ENCODE data around the gene ZFAND3.

Gene ZFAND3

DNA sequence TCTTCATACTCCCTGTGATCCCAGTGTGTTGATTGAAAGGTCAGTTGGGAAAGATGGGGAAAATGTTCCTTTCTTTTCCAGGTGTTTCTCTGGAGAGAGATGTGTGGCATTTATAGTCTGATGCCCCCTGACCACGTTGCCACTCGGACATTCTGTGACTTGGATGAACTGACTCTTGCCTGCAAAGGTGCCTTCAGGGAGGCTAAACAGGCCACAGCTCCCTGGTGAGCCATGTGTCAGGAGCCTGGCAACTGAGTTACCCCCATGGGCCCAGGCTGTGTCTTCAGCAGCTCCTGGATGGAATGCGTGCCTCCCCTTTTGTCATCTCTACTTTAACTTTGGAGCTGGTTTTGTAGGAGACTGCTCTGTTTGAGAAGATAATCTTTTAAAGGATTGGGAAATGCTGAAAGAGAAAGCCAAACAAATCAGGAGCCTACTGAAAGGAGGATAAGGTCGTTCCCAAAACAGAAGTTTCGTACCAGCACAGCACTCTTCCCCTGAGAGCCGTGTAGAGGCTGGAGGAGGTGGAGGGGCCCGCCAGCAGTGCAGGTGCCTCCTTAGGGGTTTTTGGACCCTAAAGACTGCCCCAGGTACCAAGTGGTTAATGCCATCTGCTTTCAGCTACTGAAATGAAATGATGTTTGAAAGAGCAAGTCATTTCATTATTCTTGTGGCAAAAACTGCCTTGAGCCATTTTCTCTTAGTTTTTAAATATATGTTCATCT, 322.8 kb downstream of the ZFAND3 start:
- no peak for DNase-seq

DNA sequence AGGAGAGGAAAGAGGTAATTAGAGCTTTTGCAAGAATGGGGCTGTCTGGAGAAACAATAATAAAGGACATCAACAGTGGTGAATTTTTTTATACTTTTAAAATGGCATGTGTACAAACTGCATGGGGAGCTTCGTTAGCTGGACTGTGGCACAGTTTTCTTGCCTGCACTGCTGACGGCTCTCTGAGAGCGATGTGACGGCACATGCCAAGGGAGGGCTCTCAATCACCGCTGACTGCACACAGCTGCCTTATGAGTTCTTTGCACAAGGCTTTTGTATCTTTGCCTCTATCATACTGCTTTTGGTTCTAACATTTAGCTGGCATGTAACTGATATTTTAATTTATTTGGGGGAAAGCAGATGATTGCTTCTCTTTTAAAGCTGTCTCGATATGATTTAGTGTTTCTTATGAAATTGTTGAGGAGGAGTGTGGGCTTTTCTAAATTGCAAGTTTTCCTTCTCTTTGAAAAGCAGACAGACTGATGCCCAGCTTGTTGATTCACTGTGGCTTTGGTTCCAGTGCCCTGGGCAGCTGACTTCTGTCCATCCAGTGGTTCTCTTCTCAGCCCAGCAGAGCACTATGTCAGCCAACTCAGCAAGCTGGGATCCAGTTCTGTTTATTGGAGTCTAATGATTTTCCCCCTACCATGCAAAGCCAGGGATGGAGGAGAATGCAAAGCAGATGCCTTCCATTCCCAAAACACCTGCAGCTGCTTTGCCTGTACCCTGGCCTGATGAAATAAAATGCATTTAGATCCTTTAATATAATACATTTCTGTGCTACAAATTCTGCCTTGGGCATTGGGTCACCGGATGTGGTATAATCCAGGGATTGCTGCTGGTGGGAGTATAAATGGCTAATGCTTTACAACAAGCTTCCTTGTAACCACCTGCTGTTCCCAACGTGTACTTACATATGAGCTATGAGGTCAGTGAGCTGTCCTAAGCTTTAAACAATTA, 323.9 kb downstream of the ZFAND3 start:
- no peak for DNase-seq

DNA sequence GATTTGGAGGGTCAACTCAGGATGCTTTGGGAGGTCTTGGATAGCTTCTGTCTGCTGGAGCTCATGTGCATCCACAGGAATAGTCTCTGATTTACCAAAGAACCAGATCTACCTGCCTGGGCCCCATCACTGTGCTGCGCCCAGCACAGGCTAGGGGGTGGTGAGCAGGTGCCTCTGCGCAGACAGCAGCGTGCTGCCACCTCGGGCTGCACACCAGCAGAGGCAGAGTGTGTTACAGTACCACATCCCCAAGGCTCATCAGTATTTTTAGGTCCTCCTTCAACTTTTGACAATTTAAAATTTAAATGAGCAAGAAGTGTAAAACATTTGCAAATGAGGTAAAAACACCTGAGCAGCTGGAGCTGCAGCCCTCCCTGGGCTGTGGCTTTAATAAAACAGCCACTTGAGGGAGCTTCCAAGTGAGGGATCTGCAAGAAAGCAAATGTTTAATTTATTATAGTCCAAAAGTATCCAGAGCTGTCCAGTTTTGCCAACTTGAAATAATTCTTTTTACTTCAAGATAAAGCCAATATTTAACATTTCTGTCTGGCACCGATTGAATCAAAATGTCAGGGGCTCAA, 324.9 kb downstream of the ZFAND3 start:
- DNase-seq: no peak

DNA sequence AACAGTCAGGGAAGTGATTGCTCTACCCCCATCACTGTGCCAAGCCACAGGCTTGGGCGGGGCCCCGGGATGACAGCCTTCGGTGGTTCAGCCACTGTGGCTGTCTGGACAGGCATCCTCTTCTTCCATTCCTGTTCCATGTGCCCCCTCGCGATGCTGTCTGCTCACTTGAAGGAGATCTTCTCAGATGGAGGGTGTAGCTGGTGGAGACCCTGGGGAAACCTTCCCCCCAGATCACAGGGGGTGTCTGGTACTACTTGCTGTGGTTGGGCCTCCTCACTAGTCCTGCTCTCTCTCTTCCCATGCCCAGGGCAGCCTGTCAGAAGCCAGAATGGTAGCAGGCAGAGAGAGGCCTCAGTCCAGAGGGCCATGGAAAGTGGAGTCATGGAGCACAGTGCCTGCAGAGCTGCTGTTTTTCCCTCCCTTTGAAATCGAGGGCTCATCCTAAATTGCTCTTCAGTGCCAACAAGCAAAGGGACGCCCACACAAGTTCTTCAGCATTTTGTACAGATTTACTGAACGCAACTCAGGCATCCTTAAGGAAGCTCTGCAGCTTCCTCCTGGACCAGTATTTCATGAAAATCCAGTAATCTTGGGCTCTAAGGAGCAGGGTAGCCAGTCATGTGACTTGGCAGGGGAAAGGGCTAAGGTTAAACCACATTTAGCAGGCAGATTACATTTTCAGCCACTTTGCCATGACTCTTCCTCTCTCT, 326.6 kb downstream of the ZFAND3 start:
- DNase-seq: peak; percentile 4

DNA sequence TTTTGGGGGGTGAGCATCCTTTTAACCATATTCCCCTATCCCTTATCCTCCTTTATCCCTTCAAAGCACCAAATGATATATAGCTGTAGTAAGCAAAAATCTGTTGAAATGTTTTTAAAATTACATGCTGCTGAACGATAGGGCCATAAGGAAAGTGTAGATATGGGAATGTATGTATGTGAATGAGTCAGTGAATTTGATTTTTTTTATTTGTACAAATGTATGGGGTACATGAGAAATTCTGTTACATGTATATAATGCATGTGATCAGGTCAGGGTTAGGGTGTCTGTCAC, 327.2 kb downstream of the ZFAND3 start:
- DNase-seq: no peak

DNA sequence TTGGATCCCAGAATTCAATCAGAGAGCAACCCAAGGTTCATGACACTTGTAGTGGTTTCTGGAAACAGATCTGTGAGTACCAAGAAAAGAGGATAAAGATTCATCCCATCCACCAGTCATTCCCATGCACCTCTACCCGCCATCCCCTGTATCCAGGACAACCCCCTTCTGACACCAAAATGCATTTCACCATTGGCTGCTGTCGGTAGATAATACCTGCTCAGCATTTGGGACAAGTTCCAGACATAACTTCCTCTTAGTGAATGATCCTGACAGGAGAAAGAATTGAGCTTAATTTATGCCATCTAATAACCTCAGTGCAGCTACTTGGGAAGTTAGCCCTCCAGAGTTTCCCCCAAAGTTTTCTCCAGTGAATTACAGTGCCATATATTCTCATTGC, 329.1 kb downstream of the ZFAND3 start:
- DNase-seq: no peak

DNA sequence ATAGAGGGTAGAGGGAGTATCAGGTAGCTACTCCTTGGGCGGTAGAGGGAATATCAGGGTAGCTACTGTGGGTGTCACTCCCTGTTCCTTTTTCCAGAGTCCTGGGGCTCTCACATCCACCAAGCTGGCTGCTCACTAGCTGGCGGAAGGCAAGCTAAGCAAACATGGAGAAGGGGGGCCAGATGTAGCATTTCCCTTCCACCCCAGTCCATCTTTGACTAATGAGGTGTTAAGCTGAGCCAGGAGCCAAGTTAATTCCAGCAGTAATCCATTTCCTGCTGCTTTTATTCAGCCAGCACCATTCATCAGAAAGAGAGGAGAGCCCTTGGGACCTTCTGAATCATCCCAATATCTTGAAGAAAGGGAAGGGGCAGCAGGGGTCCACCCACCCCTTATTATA, 330.0 kb downstream of the ZFAND3 start:
- no peak for DNase-seq

DNA sequence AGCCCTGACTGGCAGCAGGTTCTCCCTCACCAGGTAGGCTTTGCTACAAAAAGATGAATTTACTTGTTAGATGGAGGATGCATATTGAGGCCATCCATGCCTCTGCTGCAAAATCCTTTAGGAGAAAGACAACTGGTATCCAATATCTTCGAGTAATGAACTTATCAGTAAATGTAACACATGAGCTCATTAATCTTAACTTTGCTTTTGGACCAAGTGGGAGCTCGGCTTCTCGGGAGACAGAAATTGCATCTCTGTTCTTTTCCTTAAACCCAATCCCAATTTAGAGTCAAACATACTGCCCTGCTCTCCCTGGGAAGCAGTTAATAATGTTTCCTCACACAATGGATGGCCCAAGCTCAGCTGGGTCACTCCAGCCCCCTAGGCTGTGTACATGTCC, 330.5 kb downstream of the ZFAND3 start:
- no peak for DNase-seq

DNA sequence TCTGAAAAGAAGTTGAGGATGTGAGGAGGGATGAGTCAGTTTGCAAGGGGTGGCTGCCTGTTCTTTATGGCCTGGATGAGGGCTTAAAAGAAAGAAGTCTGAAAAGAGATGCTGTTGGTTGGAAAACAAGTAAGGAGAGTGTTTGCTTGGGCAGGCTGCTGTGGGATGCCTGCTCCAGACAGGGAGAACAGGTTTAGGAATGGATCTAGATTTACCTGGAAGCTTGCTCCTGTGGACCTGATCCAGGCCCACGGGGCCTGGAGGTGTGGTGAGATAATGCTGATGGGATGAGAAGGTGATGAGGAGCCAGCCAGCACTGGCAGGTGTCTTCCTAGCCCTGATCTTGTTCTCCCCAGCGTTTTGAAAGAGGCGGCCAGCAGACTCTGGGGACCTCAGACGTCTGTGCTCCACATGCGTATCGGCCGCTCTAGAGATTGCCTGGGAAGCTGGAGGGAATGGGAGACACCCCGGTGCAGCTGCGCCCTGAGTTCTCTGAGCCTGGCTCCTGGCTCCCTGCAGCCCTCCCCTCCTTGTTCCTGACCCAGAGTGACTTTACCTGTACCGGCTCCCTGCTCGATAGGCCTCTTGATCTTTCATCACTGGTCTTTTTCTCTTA, 331.3 kb downstream of the ZFAND3 start:
- no peak for DNase-seq

DNA sequence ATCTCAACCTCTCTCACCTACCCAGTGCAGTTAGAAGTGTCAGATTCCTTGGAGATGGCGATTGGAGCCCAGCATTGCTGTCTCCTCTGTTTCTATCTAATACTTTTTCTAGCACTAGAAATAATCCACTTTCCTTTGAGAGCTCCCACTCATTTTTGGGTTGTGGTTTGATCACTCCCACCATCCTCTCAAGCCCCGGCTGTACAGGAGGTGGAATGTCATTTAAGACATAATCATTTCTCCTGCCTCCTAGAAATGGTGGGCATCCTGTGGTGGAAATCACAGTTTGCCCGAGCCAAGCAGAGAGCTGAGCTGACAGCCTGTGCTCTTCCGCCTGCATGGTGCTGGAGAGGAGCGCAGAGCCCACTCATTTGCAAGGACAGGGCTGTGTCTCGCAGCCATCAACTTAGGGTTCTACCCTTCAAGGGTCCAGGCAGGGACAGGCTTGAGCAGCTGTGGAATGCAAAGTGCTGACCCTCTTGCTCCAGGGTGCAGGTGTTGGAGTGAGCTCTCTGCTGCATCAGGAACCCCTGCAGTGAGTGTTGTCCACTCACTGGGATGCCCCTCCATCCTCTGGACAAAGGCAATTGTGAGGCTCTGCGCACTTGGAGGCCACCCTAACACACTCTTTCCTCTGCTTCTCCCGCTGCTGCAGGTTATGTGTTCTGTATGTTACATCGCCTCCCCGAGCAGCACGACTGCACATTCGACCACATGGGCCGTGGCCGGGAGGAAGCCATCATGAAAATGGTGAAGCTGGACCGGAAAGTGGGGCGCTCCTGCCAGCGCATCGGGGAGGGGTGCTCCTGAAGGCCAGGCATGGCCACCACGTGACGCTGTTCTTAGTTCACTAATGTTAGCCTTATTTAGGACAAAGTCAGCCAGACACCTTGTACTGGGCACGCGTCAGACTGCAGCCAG, 332.3 kb downstream of the ZFAND3 start:
- no peak for DNase-seq

DNA sequence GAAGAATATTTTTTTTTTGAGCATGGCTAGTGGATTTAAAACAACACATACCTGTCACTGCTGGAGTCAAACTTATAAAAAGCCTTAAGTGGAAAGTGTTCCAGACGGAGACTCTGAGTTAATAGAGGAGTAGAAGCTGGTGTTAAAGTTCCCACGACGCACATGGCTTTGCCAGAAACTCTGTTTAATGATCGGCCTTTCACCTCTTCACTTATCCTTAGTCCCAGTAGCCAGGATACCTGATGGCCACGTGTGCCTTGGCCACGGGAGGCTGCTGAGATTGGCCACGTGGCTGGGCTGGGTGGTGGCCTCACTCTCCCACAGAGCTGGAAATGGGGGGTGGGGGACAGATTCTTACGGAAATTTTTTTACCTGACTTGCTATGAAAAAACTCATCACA, 333.1 kb downstream of the ZFAND3 start:
- DNase-seq: no peak

DNA sequence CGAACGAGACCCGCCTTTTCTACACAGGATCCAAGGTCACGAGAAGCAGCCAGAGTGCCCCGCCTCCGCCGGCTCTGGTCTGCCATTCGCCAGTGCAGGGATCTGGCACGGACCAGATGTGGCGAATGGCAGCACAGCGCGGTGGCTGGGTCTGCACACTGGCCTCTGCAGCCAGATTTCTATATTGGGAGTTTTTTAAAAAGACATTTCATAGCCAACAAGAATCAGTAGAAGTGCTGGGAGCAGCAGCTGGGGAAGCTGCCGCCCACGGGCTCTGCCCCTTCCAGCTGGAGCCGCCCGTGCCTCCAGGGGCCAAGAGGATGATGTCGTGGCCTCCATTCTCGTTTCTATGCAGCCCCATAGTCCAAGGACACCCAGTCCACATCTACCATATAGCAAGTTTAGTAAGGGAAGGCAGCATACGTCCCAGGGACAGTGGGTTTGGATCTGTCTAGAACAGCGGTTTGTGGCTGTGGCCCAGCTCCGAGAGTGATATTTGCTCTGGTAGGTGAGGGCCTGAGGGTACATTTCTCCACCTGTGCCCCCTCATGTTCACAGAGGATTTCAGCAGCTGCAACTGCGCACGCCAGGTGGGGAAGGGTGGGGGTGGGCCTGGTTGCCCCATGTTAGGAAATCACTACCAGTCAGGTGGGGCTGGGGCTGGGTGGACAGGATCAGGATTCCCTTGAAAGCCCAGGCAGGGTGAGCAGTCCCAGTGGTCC, 333.7 kb downstream of the ZFAND3 start:
- no peak for DNase-seq

DNA sequence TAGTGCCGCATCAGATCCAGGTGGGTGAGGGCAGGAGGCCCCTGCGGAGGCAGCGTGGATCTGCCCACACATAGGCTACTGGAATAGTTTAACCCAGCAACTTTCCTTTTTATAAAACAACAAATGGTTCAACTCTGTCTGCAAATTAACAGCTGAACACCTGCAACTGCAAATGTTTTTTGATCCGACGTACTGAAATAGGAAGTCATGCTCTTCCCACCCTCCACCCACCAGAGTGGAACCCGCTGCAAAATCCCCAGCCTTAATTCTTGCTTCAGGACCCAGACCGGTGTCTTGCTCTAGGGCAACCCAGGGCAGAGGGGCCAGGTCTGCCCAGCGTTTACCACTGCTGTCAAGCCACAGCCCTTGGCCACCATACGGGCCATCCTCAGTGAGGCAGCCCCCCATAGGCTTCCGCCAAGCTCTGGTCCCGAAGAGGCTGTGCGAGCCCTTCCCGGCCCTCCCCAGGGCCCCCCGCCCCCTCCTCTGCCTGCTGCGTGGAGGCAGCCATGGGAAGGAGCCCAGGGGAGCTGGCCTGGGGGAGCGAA, 334.3 kb downstream of the ZFAND3 start:
- DNase-seq: no peak

DNA sequence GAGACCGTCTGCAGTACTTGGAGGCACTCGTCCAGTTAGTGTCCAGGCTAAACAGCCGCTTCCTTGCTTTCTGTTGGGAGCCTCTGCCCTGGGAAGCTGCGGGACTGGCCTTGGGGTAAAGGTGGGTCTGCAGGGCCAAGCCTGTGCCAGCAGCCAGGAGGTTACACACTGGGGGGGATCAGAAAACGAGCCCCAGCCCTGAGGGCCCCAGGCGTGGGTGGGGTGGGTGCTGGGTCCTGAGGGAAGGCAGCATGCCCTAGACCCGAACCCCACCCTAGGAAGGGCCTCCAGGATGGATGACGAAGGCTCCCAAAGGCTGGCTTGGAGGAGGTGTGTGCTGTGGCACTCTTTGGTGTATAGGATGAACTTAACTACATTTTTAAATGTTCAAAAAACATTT, 335.2 kb downstream of the ZFAND3 start:
- DNase-seq: no peak

DNA sequence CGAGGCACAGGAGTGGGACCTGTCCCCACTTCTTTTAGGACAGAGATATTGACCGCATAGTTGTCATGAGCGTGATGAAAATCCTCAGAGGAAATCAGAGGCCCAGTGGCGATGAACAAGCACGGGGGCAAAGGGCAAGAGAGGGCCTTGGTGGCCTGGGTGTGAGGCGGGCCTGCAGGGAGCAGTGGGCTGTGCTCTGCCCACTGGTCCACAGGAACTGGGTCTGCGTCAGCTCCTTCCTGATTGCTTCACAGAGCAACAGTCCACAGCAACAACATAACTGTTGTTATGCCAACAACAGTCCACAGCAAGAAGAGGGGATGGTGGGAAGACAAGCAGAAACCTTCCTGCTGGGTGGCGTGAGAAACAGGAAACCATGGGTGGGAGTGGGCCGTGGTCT, 335.6 kb downstream of the ZFAND3 start:
- no peak for DNase-seq

DNA sequence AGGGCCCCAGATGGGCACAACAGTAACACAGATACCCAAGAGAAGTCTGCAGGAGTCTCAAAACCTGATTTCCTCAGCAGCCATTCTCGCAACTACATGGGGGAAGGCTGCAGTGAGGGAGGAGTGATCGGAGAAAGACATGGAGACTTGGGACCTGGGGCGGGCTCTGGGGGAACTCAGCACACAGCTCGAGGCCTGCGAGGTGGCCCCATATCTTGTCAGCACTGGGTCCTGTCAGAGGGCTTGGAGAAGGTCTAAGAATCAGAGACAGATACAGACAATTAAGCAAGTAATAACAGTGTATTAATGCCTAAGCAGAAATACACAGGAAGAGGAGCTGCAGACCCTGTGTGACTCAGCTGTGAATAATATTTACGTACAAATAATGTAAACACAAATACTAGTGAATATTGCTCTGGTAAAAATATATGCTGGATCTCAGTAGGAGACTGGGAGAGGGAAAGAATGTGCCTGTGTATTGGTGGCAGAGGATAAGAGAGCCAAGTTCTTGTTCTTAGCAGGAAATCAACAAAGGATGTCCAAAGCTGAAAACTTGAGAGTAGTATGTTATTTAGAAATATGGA, 336.2 kb downstream of the ZFAND3 start:
- no peak for DNase-seq

DNA sequence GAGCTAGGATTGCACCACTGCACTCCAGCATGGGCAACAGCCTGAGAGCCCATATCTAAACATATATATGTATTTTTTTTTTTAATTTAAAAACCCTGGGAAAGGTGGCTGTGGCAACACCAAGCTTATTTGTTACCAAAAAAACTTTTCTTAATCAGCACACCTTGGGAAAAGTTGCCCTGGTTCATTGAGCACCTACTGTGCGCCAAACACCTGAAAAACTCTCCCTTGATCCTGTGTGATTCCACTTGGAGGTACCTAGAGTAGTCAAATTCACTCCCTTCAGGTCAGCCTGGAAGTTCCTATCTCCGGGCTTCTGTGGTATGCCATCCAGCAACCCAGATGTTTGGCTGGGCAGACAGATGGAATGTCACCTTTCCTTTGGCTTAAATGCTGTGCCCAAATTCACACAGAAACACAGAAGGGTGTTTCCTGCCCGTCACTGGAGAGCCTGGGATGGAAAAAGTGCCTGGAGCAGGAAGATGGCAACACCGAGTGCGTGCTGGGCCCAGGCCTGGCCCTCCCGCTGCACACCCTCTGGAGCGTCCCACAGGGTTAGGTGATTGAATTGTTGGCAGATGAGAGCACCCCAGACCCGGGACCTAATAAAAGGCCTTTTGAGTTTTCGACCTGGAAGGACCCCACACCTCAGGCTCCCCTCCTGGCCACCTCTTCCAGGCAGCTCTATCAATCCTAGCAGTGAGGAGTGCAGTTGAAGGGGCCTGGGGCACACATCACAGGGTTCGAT, 337.5 kb downstream of the ZFAND3 start:
- DNase-seq: no peak

DNA sequence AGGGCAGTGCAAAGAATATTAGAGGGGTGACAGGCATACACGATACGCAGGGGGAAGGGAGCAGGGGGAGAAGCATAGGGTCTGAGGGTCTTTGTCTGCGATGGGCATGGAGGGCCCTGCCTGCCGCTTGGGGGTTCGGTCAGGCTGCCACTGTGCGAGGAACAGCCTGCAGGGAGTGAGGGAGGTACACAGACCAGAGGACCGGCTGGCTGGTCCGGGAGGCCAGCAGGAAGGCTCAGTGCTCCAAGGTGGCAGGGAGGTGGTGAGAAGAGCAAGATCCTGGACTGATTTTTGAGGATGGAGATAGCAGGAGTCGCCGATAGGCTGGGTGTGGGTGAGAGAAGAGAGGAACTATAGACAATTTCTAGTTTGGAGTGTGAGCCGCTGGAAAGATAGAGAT, 338.4 kb downstream of the ZFAND3 start:
- no peak for DNase-seq

DNA sequence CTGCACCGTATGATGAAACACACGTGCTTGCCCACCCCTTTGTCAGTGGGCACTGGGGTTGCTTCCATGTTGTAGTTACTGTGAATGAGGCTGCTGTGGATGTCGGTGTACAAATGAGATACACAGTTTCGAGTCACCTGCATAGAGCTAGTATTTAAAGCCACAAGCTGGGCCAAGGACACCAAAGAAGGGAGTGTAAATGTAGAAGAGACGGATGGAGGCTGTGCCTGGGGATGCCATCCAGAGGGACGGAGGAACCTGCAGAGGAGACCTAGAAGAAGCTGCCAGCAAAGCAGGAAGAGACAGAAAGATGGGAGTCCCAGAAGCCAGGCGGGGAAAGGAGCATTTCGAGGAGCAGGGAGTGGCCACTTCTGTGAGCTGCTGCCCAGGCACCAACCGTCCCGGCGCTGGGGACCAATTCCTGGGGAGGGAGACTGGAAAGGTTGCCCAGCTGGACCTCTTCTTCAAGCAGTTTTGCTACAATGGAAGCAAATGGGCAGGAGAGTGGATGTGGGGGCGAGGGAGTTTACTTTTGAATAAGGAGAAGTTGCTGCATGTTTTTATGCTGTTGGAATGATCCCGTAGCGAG, 339.3 kb downstream of the ZFAND3 start:
- no peak for DNase-seq

Data from hematopoietic multipotent progenitor cell treated with erythropoietin and hydrocortisone succinate and interleukin-3 and kit ligand, for 8 days (in vitro differentiated cells).